Fibroblast of upper back skin (primary cell): Measurements from ENCODE around the gene HNRNPCL4.
"Not testable (repeated sequence)": the region's sequence is repeated elsewhere in the genome, so short reads cannot be mapped to it uniquely, and the experiment has no call there.

ENCODE experiments used
- DNase-seq: peaks from one replicate; pipeline ENCODE4 v3.0.0-alpha.2; 2013

Gene HNRNPCL4

GRCh38 chr1:13165531-13165930 lies at the start of gene HNRNPCL4:
HNRNPCL4 (minus strand) TSS chr1:13165631; CDS start chr1:13165467, 164 bp downstream.
- not testable (repeated sequence) for DNase-seq

GRCh38 chr1:13208712-13209111 lies 43.3 kb upstream of the HNRNPCL4 start:
- DNase-seq, result not testable (repeated sequence)

- DNase-seq, result not testable (repeated sequence)
These were observed 35.9 kb upstream of the HNRNPCL4 start, which contains the start of gene PRAMEF13 for GRCh38 chr1:13201309-13201708. PRAMEF13 (minus strand) TSS chr1:13201409; CDS start chr1:13199589, 1,820 bp downstream.

GRCh38 chr1:13171548-13171947 lies 6.1 kb upstream of the HNRNPCL4 start, which contains the start of gene PRAMEF9:
PRAMEF9 (plus strand) TSS chr1:13171848; CDS start chr1:13175281, 3,433 bp downstream.
- DNase-seq, result not testable (repeated sequence)

- not testable (repeated sequence) for DNase-seq
These were observed 9.5 kb downstream of the HNRNPCL4 start, which contains the start of gene PRAMEF26 for GRCh38 chr1:13155909-13156308. PRAMEF26 (minus strand) TSS chr1:13156009; CDS start chr1:13153095, 2,914 bp downstream.

GRCh38 chr1:13116754-13117153 lies 48.7 kb downstream of the HNRNPCL4 start, which contains the start of gene HNRNPCL2:
HNRNPCL2 (minus strand) TSS chr1:13116854; CDS start chr1:13116400, 454 bp downstream.
- DNase-seq, result not testable (repeated sequence)
